ENCODE data around the gene FCHSD2. TPM values are rescaled to one million over a fixed set of nuclear protein-coding genes. Genes with fewer than 3 reads are reported as not detected.
"Not testable (repeated sequence)": the region's sequence is repeated elsewhere in the genome, so short reads cannot be mapped to it uniquely, and the experiment has no call there.

Gene FCHSD2
- total and polyA plus RNA-seq, 2 donors (not counting 3 experiments of a cell fraction or from before 2014, with no cell fraction given) = 20.8 to 56.9 TPM

DNA sequence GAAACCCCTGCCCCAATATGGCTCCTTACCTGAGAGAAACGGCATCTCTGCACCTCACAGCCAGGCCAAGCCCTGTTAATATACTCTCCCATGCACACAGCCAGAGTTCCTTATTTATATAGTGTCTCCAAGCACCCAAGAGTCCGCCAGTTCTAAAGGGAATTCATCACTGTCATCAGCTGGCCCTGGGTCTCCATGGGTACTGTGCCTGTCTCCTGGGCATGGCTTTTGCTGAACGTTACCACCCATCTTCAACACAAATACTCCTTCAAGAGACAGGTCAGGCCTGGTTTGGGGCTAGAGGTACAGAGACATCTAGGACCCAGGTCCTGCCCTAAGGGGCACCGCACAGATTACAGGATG is 329.5 kb downstream of the FCHSD2 start:
- peak overlapping the region; percentile 8 for H2AFZ ChIP-seq (ENCODE audit: low read depth, low read length)
- H3K36me3 ChIP-seq (ENCODE audit: control insufficient read depth in 2 of 2, extremely low read depth in 1 of 2, insufficient read depth in 2 of 2, low read length in 2 of 2) = peaks cover 0 to 4% of the 10 kb centered on the region in 2 experiments
- H3K79me2 ChIP-seq (ENCODE audit: control insufficient read depth, insufficient read depth, low read length) = peaks cover 28% of the 10 kb centered on the region
- intact Hi-C loops (cut with micrococcal nuclease) = no loop called here
- H3K4me3 ChIP-seq (replicated peaks in 1 of 3; ENCODE audit: insufficient read depth in 1 of 3, low read depth in 1 of 3, low read length in 3 of 3) = peak overlapping the region in 2 of 3 experiments; percentile 3 to 56
- FAIRE-seq (no peak), DNase-seq (ENCODE audit: low read depth, low spot score) (no peak)
- TF ChIP-seq FOS (IDR thresholded peaks at IDR 0.05; ENCODE audit: borderline replicate concordance, insufficient read depth, low read length) = no peak
- TF ChIP-seq, protein P1, sequence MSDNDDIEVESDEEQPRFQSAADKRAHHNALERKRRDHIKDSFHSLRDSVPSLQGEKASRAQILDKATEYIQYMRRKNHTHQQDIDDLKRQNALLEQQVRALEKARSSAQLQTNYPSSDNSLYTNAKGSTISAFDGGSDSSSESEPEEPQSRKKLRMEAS (IDR thresholded peaks at IDR 0.05; ENCODE audit: insufficient read depth, insufficient read length) = no peak
- TF ChIP-seq POLR2AphosphoS5 (IDR thresholded peaks at IDR 0.05; ENCODE audit: insufficient read depth, low read depth, low read length) = no peak
- TF ChIP-seq EZH2 (IDR thresholded peaks at IDR 0.05; ENCODE audit: borderline replicate concordance, low read depth, low read length, severe bottlenecking) = no peak
- TF ChIP-seq, protein P2, sequence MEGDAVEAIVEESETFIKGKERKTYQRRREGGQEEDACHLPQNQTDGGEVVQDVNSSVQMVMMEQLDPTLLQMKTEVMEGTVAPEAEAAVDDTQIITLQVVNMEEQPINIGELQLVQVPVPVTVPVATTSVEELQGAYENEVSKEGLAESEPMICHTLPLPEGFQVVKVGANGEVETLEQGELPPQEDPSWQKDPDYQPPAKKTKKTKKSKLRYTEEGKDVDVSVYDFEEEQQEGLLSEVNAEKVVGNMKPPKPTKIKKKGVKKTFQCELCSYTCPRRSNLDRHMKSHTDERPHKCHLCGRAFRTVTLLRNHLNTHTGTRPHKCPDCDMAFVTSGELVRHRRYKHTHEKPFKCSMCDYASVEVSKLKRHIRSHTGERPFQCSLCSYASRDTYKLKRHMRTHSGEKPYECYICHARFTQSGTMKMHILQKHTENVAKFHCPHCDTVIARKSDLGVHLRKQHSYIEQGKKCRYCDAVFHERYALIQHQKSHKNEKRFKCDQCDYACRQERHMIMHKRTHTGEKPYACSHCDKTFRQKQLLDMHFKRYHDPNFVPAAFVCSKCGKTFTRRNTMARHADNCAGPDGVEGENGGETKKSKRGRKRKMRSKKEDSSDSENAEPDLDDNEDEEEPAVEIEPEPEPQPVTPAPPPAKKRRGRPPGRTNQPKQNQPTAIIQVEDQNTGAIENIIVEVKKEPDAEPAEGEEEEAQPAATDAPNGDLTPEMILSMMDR (IDR thresholded peaks at IDR 0.05; ENCODE audit: extremely low read depth in 1 of 2, insufficient read depth in 1 of 2, low read depth in 1 of 2, low read length in 2 of 2) = no peak
- no peak for TF ChIP-seq MYC (IDR thresholded peaks at IDR 0.05; ENCODE audit: low read depth, low read length)
- TF ChIP-seq JUN (IDR thresholded peaks at IDR 0.05; ENCODE audit: borderline replicate concordance, insufficient read depth, insufficient read length, low read depth) = no peak
- TF ChIP-seq GATA2 (IDR thresholded peaks at IDR 0.05; ENCODE audit: insufficient read depth, insufficient read length, low read depth, low read length) = no peak
- TF ChIP-seq POLR2A (IDR thresholded peaks at IDR 0.05; ENCODE audit: low read depth, low read length) = no peak
- no peaks in the 10 kb centered on the region for H3K9me1 ChIP-seq (replicated peaks; ENCODE audit: control insufficient read depth, extremely low read depth, insufficient read depth, low read length)
- BruUV-seq (replicated peaks) = no TSS peak
- H3K9ac ChIP-seq (replicated peaks; ENCODE audit: extremely low read depth, insufficient read depth, low read length) = peak overlapping the region; percentile 2
- H3K4me1 ChIP-seq (ENCODE audit: control insufficient read depth, extremely low read depth, insufficient read depth, low read length) = peaks cover 31% of the 10 kb centered on the region
- no peaks in the 10 kb centered on the region for H3K27me3 ChIP-seq (ENCODE audit: control insufficient read depth in 2 of 2, insufficient read depth in 2 of 2, low read length in 2 of 2)
- H4K20me1 ChIP-seq (replicated peaks; ENCODE audit: control insufficient read depth, extremely low read depth, insufficient read depth, low read length) = no peaks in the 10 kb centered on the region
- ChIA-PET POLR2A (interaction anchor here (1.0 kb wide), 1 partner anchor 87 kb away, joined by 4 read pairs; no protein-coding TSS in a partner anchor), CTCF (interaction anchor here (0.6 to 3.3 kb wide), 9 partner anchors 14 to 365 kb away, joined by 3 to 48 read pairs (median 5); partner anchors contain the start of gene STARD10)
- H3K4me2 ChIP-seq (ENCODE audit: insufficient read depth, low read length) = peak overlapping the region; percentile 81
- no peaks in the 10 kb centered on the region for H3K9me3 ChIP-seq (replicated peaks; ENCODE audit: control insufficient read depth, insufficient read depth, low read length)
- dilution Hi-C loops (cut with MboI; ENCODE audit: extremely low pct_ligation_motif_present, low sequenced_read_pairs) = no loop called here
- peak overlapping the region; percentile 67 for H3K27ac ChIP-seq (ENCODE audit: insufficient read depth, low read depth, low read length)

DNA sequence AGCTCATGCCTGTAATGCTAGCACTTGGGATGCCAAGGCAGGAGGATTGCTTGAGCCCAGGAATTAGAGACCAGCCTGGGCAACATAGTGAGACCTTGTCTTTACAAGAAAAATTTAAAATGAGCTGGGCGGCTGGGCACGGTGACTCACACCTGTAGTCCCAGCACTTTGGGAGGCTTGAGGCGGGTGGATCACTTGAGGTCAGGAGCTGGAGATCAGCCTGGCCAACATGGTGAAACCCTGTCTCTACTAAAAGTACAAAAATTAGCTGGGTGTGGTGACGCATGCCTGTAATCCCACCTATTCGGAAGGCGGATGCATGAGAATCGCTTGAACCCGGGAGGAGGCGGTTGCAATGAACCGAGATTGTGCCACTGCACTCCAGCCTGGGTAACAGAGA is 330.4 kb downstream of the FCHSD2 start:
- H3K9me1 ChIP-seq (replicated peaks; ENCODE audit: control insufficient read depth, extremely low read depth, insufficient read depth, low read length); H3K9ac ChIP-seq (replicated peaks; ENCODE audit: extremely low read depth, insufficient read depth, low read length); H3K4me2 ChIP-seq (ENCODE audit: insufficient read depth, low read length); dilution Hi-C loops (cut with MboI; ENCODE audit: extremely low pct_ligation_motif_present, low sequenced_read_pairs); H3K36me3 ChIP-seq (ENCODE audit: control insufficient read depth in 2 of 2, extremely low read depth in 1 of 2, insufficient read depth in 2 of 2, low read length in 2 of 2); BruUV-seq (replicated peaks); H4K20me1 ChIP-seq (replicated peaks; ENCODE audit: control insufficient read depth, extremely low read depth, insufficient read depth, low read length); intact Hi-C loops (cut with micrococcal nuclease); H2AFZ ChIP-seq (ENCODE audit: low read depth, low read length); H3K9me3 ChIP-seq (replicated peaks; ENCODE audit: control insufficient read depth, insufficient read depth, low read length); POLR2A ChIA-PET; H3K27ac ChIP-seq (ENCODE audit: insufficient read depth, low read depth, low read length); H3K27me3 ChIP-seq (ENCODE audit: control insufficient read depth in 2 of 2, insufficient read depth in 2 of 2, low read length in 2 of 2); DNase-seq (ENCODE audit: low read depth, low spot score); H3K4me3 ChIP-seq (replicated peaks in 1 of 3; ENCODE audit: insufficient read depth in 1 of 3, low read depth in 1 of 3, low read length in 3 of 3): not testable (repeated sequence)
- FAIRE-seq = peak; percentile 63
- CTCF ChIA-PET = interaction anchor here (0.6 to 3.3 kb wide), 4 partner anchors 8 to 86 kb away, joined by 3 to 48 read pairs (median 4); partner anchors contain the start of gene STARD10
- H3K79me2 ChIP-seq (ENCODE audit: control insufficient read depth, insufficient read depth, low read length) = peaks cover 28% of the 10 kb centered on the region
- peaks cover 31% of the 10 kb centered on the region for H3K4me1 ChIP-seq (ENCODE audit: control insufficient read depth, extremely low read depth, insufficient read depth, low read length)

All from endothelial cell of umbilical vein (primary cell).